GM18505 (cell line): ENCODE data around the gene NLRP11.
"Not testable (repeated sequence)": the region's sequence is repeated elsewhere in the genome, so short reads cannot be mapped to it uniquely, and the experiment has no call there.

Experiments used
- ATAC-seq: cut with Tn5 transposase; IDR thresholded peaks from one replicate; pipeline ENCODE4 v1.9.1; 2021; ENCODE audit not compliant: unreplicated experiment
- POLR2A ChIP-seq: IDR thresholded peaks from 4 replicates; pipeline ENCODE4 v1.6.1; 2011; ENCODE audit warnings: borderline replicate concordance; ENCODE audit not compliant: insufficient read depth, insufficient read length; ENCODE audit errors: extremely low read depth

The NLRP11 gene

GRCh38 chr19:55820037-55820436 lies 11.8 kb downstream of the NLRP11 start:
- TF ChIP-seq POLR2A: no peak
- no peak for ATAC-seq

GRCh38 chr19:55813906-55814305 lies 17.9 kb downstream of the NLRP11 start:
- TF ChIP-seq POLR2A: no peak
- ATAC-seq: no peak

- no peak for ATAC-seq
- TF ChIP-seq POLR2A: no peak
Measured at GRCh38 chr19:55812449-55812848, 19.4 kb downstream of the NLRP11 start.

GRCh38 chr19:55811340-55811739 lies 20.5 kb downstream of the NLRP11 start:
- TF ChIP-seq POLR2A: no peak
- ATAC-seq: no peak

- ATAC-seq: no peak
- TF ChIP-seq POLR2A: no peak
Measured at GRCh38 chr19:55809381-55810058, 22.3 kb downstream of the NLRP11 start.

GRCh38 chr19:55802281-55802680 lies 29.5 kb downstream of the NLRP11 start:
- TF ChIP-seq POLR2A: no peak
- no peak for ATAC-seq

- ATAC-seq: no peak
- no peak for TF ChIP-seq POLR2A
Measured at GRCh38 chr19:55801416-55801815, 30.4 kb downstream of the NLRP11 start.

GRCh38 chr19:55795021-55795420 lies 36.8 kb downstream of the NLRP11 start:
- ATAC-seq: no peak
- no peak for TF ChIP-seq POLR2A

GRCh38 chr19:55781112-55781511 lies 50.7 kb downstream of the NLRP11 start:
- ATAC-seq: no peak
- no peak for TF ChIP-seq POLR2A

- TF ChIP-seq POLR2A: no peak
- ATAC-seq: no peak
Measured at GRCh38 chr19:55778331-55778730, 53.5 kb downstream of the NLRP11 start.

GRCh38 chr19:55777528-55777927 lies 54.3 kb downstream of the NLRP11 start:
- no peak for TF ChIP-seq POLR2A
- no peak for ATAC-seq

- not testable (repeated sequence) for ATAC-seq
Measured at GRCh38 chr19:55769632-55770031, 62.2 kb downstream of the NLRP11 start.

- ATAC-seq: not testable (repeated sequence)
Measured at GRCh38 chr19:55768818-55769217, 63.0 kb downstream of the NLRP11 start, which contains the start of gene RFPL4AL1. Gene RFPL4AL1, plus strand, starts transcription at chr19:55769118. Its CDS starts 2,687 bp downstream, at chr19:55771805.

- ATAC-seq: no peak
- no peak for TF ChIP-seq POLR2A
Measured at GRCh38 chr19:55766466-55766865, 65.3 kb downstream of the NLRP11 start.

GRCh38 chr19:55758797-55759196 lies 73.0 kb downstream of the NLRP11 start, which contains the start of gene RFPL4A:
Gene RFPL4A, plus strand, starts transcription at chr19:55759097. Its CDS starts 2,704 bp downstream, at chr19:55761801.
- ATAC-seq: not testable (repeated sequence)

- not testable (repeated sequence) for ATAC-seq
Measured at GRCh38 chr19:55756808-55757207, 75.0 kb downstream of the NLRP11 start.
